Aorta (tissue), 5 donors: Measurements from ENCODE around the gene OR4M1. TPM values are rescaled to one million over a fixed set of nuclear protein-coding genes. Genes with fewer than 3 reads are reported as not detected.
"Not testable (repeated sequence)": the region's sequence is repeated elsewhere in the genome, so short reads cannot be mapped to it uniquely, and the experiment has no call there.

ENCODE experiments used
- ATAC-seq: fragments of 200-7000 bp; cut with Tn5 transposase; one replicate; pipeline ENCODE4 v1.9.1; 2022; ENCODE audit warnings: moderate library complexity; ENCODE audit not compliant: low FRiP score
- DNase-seq, 2 donors: peaks; one replicate each; pipeline ENCODE4 v3.0.0-alpha.2; 2020
- H3K27ac ChIP-seq, 2 donors: one replicate each; pipeline ENCODE4 v1.5.1; 2013; ENCODE audit warnings: low read length in 2 of 2, mild to moderate bottlenecking in 2 of 2, moderate library complexity in 2 of 2, control low read depth in 1 of 2, inconsistent platforms in 1 of 2, low read depth in 1 of 2
- H3K27me3 ChIP-seq, 2 donors: one replicate each; pipeline ENCODE4 v1.6.1; 2013; ENCODE audit warnings: control low read depth in 1 of 2, low read length in 1 of 2, mild to moderate bottlenecking in 1 of 2, moderate library complexity in 1 of 2; ENCODE audit not compliant: insufficient read depth in 2 of 2, control insufficient read depth in 1 of 2
- H3K36me3 ChIP-seq, 2 donors: one replicate each; pipeline ENCODE4 v1.6.1; 2013; ENCODE audit warnings: control low read depth in 1 of 2, low read length in 1 of 2, mild to moderate bottlenecking in 1 of 2; ENCODE audit not compliant: insufficient read depth in 2 of 2, control insufficient read depth in 1 of 2
- H3K4me1 ChIP-seq, 2 donors: one replicate each; pipeline ENCODE4 v1.6.1; 2013; ENCODE audit warnings: low read length in 2 of 2, control low read depth in 1 of 2, mild to moderate bottlenecking in 1 of 2, moderate library complexity in 1 of 2; ENCODE audit not compliant: insufficient read depth in 2 of 2, control insufficient read depth in 1 of 2
- H3K4me3 ChIP-seq, 2 donors: one replicate each; pipeline ENCODE4 v1.5.1; 2013; ENCODE audit warnings: low read length in 2 of 2, control low read depth in 1 of 2, mild to moderate bottlenecking in 1 of 2
- H3K9me3 ChIP-seq: one replicate; pipeline ENCODE4 v1.6.1; 2013; ENCODE audit warnings: mild to moderate bottlenecking, low read length; ENCODE audit not compliant: control insufficient read depth
- WGBS, 2 donors: extraction: QIAGEN DNeasy Blood & Tissue Kit; methylation state at CpG; one replicate each; pipeline ENCODE4 v1.1.7; 2013; 5-methylcytosine and 5-hydroxymethylcytosine counted together
- intact Hi-C, 2 donors: fragments of 100-400 bp; cut with DNase I; formaldehyde crosslinking; loops; one replicate each; pipeline versions ENCODE4 v1.14.2 to v1.15.0; 2022
- polyA plus RNA-seq, 2 donors: library from polyadenylated mRNA; stranded (reverse); fragments of 200-250 nt; gene quantifications; one replicate each; pipeline ENCODE4 v1.2.3, GENCODE V29; 2013
- total RNA-seq, 2 donors: library from RNA; stranded (reverse); fragmentation: NEBNext Ultra II Directional; extraction: Animal tissue kit (Norgen Biotek cat#: 25700); gene quantifications; one replicate each; pipeline ENCODE4 v1.2.1, GENCODE V29; 2021
- donor health status: healthy with polysubstance abuse.
- donor health status: Bipolar disorder and iron deficiency.
- donor health status: DM: no; HTN: no; CAD: no.
- donor health status: DM: no; HTN: no; CAD: no.
- donor health status: DM: yes; HTN: yes; CAD: no.

OR4M1 gene
- total and polyA plus RNA-seq, 4 donors: not detected

DNA sequence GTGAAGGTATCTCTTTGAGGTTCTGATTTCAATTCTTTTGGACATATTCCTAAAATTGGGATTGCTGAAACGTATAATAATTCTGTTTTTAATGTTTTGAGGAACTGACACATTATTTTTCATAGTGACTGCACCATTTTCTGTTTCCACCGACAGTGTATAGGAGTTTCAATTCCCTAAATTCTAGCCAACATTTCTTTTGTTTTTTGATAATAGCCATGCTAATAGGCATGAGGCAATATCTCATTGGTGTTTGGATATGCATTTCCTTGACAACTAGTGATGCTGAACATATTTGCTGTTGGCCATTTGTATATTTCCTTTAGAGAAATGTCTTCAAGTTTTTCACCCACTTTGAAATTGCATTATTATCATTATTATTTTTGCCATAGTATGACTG is 850 bp upstream of the OR4M1 start:
- H3K27ac ChIP-seq, DNase-seq, ATAC-seq, H3K9me3 ChIP-seq, H3K27me3 ChIP-seq, H3K36me3 ChIP-seq, H3K4me1 ChIP-seq, H3K4me3 ChIP-seq, intact Hi-C loops: not testable (repeated sequence)
- 39 to 42% methylated on average over 2 of the region's 2 CpGs for WGBS, 2 donors

DNA sequence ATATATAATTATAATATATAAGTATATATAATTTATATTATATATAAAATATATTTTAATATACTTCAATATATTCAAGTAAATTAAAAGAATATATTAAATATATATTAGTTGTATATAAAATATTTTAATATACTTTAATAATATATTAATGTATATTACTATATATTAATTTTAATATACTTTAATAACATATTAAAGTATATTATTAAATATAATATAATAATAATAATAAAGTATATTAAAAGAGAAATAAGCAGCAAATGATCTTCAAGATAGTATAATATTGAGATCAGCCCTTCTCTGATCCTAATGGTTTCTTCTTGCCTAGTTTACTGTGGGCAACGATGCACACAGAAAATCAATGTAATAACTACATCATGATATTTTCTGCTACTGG is 2.3 kb downstream of the OR4M1 start:
- H3K27ac ChIP-seq: no peak overlapping the region
- DNase-seq (no peak), ATAC-seq (no peak)
- no peaks in the 10 kb centered on the region for H3K4me1 ChIP-seq
- peaks cover 0 to 2% of the 10 kb centered on the region in 2 donors for H3K27me3 ChIP-seq
- WGBS, 2 donors: 69 to 70% methylated on average over 1 of the region's 1 CpG
- H3K4me3 ChIP-seq: no peak overlapping the region
- no peaks in the 10 kb centered on the region for H3K9me3 ChIP-seq
- H3K36me3 ChIP-seq: no peaks in the 10 kb centered on the region
- intact Hi-C loops: no loop called here

DNA sequence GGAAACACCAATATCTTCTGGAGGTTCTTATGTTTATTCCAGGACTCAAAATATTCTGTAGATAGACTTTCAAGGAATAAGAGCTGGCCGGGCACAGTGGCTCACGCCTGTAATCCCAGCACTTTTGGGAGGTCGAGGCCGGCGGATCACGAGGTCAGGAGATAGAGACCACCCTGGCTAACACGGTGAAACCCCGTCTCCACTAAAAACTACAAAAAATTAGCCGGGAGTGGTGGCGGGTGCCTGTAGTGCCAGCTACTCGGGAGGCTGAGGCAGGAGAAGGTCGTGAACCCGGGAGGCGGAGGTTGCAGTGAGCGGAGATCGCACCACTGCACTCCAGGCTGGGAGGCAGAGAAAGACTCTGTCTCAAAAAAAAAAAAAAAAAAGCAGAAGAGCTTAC is 12.5 kb downstream of the OR4M1 start:
- H3K27me3 ChIP-seq, H3K4me1 ChIP-seq, H3K9me3 ChIP-seq, H3K27ac ChIP-seq, ATAC-seq, H3K4me3 ChIP-seq, intact Hi-C loops, H3K36me3 ChIP-seq: not testable (repeated sequence)
- 80 to 81% methylated on average over 16 of the region's 16 CpGs for WGBS, 2 donors
- peak in 1 of 2 donors; percentile 45 for DNase-seq

DNA sequence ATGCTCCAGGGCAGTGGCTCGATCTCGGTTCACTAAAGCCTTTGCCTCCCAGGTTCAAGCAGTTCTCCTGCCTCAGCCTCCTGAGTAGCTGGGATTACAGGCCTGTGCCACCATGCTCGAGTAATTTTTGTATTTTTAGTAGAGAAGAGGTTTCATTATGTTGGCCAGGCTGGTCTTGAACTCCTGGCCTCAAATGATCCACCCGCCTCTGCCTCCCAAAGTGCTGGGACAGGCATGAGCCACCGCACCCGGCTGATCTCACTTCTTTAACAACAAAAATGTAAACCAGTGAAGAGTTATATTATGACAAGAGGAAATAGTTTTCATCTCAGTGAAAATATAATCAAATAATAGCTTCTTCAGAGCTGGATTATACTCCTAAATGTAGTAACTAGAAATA is 14.0 kb downstream of the OR4M1 start:
- H3K9me3 ChIP-seq, intact Hi-C loops, H3K4me1 ChIP-seq, H3K27ac ChIP-seq, DNase-seq, H3K4me3 ChIP-seq, ATAC-seq, H3K27me3 ChIP-seq, H3K36me3 ChIP-seq: not testable (repeated sequence)
- WGBS, 2 donors: 72% methylated on average over 6 of the region's 6 CpGs

DNA sequence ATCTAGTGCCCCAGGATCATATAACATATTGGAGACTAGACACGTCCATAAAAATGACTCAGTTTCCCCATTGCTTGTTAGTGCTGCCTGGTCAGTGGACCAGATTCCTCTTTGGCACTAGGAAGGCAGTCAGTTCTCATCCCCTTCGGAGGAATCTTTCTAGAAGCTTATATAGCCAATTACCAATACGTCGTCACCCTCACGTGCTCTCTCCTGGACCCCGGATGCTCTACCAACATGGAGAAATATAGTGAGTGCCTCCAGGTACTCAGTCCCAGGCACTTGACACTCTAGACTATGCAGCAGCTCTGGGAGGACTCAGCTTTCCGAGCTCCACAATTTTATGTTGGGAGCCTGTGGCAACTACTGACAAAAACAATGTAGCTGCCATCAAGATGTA is 14.8 kb downstream of the OR4M1 start:
- not testable (repeated sequence) for H3K27me3 ChIP-seq

DNA sequence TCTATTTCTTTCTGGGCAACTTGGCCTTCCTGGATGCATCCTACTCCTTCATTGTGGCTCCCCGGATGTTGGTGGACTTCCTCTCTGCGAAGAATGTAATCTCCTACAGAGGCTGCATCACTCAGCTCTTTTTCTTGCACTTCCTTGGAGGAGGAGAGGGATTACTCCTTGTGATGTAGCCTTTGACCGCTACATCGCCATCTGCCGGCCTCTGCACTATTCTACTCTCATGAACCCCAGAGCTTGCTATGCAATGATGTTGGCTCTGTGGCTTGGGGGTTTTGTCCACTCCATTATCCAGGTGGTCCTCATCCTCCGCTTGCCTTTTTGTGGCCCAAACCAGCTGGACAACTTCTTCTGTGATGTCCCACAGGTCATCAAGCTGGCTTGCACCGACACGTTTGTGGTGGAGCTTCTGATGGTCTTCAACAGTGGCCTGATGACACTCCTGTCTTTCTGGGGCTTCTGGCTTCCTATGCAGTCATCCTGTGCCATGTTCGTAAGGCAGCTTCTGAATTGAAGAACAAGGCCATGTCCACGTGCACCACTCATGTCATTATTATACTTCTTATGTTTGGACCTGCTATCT is 23.3 kb downstream of the OR4M1 start:
- H3K4me3 ChIP-seq, H3K27ac ChIP-seq, H3K27me3 ChIP-seq, intact Hi-C loops, H3K9me3 ChIP-seq, ATAC-seq, DNase-seq, H3K4me1 ChIP-seq, H3K36me3 ChIP-seq: not testable (repeated sequence)
- 66 to 69% methylated on average over 10 of the region's 10 CpGs for WGBS, 2 donors

More for the DNA sequence above, 14.8 kb downstream of the OR4M1 start:
- H3K36me3 ChIP-seq, DNase-seq, intact Hi-C loops, H3K9me3 ChIP-seq, H3K27ac ChIP-seq, H3K4me3 ChIP-seq, H3K4me1 ChIP-seq, ATAC-seq: not testable (repeated sequence)
- WGBS, 2 donors: 62 to 63% methylated on average over 7 of the region's 7 CpGs

DNA sequence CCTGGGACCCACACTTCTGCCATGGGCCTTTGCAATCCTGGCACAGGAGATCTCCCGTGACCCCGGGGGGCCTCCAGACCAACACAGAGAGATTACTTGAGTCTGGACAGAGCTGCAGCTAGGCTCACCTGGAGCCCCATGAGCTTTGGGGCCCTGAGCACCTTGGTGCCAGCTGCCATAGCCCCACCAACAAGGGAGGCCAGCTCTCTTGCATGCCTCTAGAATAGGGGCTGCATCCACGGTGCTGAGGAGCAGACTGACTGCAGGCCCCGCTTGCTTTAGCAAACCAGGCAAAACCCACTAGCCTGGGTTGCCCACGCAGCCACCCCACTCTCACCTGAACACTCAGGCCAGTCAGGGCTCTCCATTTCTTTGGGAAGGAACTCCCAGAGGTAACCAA is 26.6 kb downstream of the OR4M1 start:
- no peaks in the 10 kb centered on the region for H3K36me3 ChIP-seq
- ATAC-seq (peak; percentile 52), DNase-seq (no peak)
- H3K27me3 ChIP-seq: no peaks in the 10 kb centered on the region
- intact Hi-C loops: no loop called here
- no peak overlapping the region for H3K27ac ChIP-seq
- no peaks in the 10 kb centered on the region for H3K9me3 ChIP-seq
- H3K4me1 ChIP-seq: no peaks in the 10 kb centered on the region
- H3K4me3 ChIP-seq: no peak overlapping the region
- WGBS, 2 donors: 84 to 85% methylated on average over 5 of the region's 5 CpGs

DNA sequence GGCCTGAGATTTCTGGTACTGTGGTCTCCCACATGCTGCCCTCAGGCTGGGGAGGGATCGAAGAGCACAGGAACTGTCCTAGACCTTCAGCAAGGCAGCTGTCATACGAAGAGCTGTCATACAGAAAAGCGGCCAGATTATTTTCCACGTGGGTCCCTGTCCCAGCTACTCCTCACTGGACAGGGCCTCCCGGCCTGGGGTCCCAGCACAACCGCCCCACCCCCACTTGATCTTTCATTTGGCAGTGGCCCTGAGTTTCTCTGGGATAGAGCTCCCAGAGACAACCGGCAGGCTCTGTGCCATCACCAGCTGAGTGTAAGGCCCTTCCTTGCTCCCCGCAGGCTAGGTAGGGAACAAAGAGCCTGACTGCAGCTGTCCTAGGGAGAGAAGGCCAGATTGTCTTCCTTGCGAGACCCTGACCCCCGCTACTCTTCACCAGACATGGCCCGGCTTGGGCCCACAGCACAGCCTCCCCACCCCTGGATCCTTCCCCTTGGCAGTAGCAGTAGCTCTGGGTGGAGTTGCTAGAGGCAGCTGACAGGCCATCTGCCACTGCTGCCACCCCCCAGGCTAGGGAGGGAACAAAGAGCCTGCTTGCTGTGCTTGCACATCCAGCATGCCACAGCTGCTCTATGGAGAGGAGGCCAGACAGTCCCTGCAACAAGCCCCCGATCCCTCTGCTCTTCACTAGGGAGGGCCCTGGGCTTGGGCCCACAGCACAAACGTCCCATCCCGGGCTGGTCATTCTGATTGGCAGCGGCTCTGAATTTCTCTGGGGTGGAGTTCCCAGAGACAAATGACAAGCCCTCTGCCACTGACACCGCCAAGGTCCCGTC is 27.2 kb downstream of the OR4M1 start:
- 75 to 82% methylated on average over 17 of the region's 17 CpGs for WGBS, 2 donors
- Histone ChIP-seq H3K36me3 (no peaks in the 10 kb centered on the region), H3K4me3 (no peak overlapping the region), H3K9me3 (no peaks in the 10 kb centered on the region), H3K27ac (no peak overlapping the region), H3K27me3 (no peaks in the 10 kb centered on the region), H3K4me1 (no peaks in the 10 kb centered on the region)
- DNase-seq (no peak), ATAC-seq (peak; percentile 41)
- intact Hi-C loops: no loop called here

DNA sequence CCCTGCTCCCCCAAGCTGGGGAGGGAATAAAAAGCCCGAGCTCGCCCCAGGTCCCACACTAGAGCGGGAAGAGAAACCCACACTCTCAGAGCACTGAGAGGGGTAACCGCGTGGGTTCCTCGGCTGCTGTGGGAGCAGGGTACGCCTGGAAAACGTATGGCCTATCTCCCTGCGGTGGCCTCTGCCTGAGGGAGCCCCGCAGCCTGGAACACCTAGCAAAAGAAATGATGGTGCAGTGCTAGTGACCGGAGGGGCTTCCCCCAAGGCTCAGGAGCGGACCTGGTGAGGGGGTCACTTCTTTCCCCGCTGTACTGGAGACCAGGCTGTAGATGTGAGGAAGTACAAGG is 27.8 kb downstream of the OR4M1 start:
- H3K27ac ChIP-seq: no peak overlapping the region
- 75 to 79% methylated on average over 13 of the region's 13 CpGs for WGBS, 2 donors
- DNase-seq (no peak), ATAC-seq (no peak)
- no peaks in the 10 kb centered on the region for H3K9me3 ChIP-seq
- no peak overlapping the region for H3K4me3 ChIP-seq
- intact Hi-C loops: no loop called here
- H3K36me3 ChIP-seq: no peaks in the 10 kb centered on the region
- H3K4me1 ChIP-seq: no peaks in the 10 kb centered on the region
- no peaks in the 10 kb centered on the region for H3K27me3 ChIP-seq
